Glutamatergic neuron (in vitro differentiated cells): ENCODE measurements around the gene DMBX1. TPM values are rescaled to one million over a fixed set of nuclear protein-coding genes. Genes with fewer than 3 reads are reported as not detected.

Experiments used
- DNase-seq: peaks from one replicate; pipeline ENCODE4 v3.0.0; 2022
- H3K27ac Mint-ChIP-seq: one replicate; pipeline ENCODE4 v1.8.0; 2020; ENCODE audit warnings: mild to moderate bottlenecking, mixed read lengths, inconsistent platforms; ENCODE audit not compliant: unreplicated experiment
- H3K27me3 Mint-ChIP-seq: one replicate; pipeline ENCODE4 v1.8.0; 2020; ENCODE audit warnings: mild to moderate bottlenecking, moderate library complexity, mixed read lengths, inconsistent platforms; ENCODE audit not compliant: unreplicated experiment
- H3K36me3 Mint-ChIP-seq: one replicate; pipeline ENCODE4 v1.8.0; 2020; ENCODE audit warnings: mild to moderate bottlenecking, mixed read lengths, inconsistent platforms; ENCODE audit not compliant: unreplicated experiment
- H3K4me1 Mint-ChIP-seq: one replicate; pipeline ENCODE4 v1.8.0; 2020; ENCODE audit warnings: mild to moderate bottlenecking, low read depth, mixed read lengths, inconsistent platforms; ENCODE audit not compliant: unreplicated experiment
- H3K4me3 Mint-ChIP-seq: one replicate; pipeline ENCODE4 v1.8.0; 2020; ENCODE audit warnings: mild to moderate bottlenecking, mixed read lengths, inconsistent platforms; ENCODE audit not compliant: unreplicated experiment
- H3K9me3 Mint-ChIP-seq: one replicate; pipeline ENCODE4 v1.8.0; 2020; ENCODE audit warnings: mild to moderate bottlenecking, moderate library complexity, mixed read lengths, inconsistent platforms; ENCODE audit not compliant: unreplicated experiment
- total RNA-seq: library from RNA; stranded (reverse); fragmentation: NEBNext Ultra II Directional; extraction: Animal tissue kit (Norgen Biotek cat#: 25700); gene quantifications from one replicate; pipeline ENCODE4 v1.2.1, GENCODE V29; 2021; ENCODE audit not compliant: unreplicated experiment
- TF ChIP-seq, protein P1 (sequence below): fragments of 200-600 bp; sonication (generic); IDR thresholded peaks from one replicate; pipeline ENCODE4 v1.5.0; 2021; ENCODE audit not compliant: partially characterized antibody, unreplicated experiment

The DMBX1 gene
- total RNA-seq, 1 donor from 2014 or later = not detected

DNA sequence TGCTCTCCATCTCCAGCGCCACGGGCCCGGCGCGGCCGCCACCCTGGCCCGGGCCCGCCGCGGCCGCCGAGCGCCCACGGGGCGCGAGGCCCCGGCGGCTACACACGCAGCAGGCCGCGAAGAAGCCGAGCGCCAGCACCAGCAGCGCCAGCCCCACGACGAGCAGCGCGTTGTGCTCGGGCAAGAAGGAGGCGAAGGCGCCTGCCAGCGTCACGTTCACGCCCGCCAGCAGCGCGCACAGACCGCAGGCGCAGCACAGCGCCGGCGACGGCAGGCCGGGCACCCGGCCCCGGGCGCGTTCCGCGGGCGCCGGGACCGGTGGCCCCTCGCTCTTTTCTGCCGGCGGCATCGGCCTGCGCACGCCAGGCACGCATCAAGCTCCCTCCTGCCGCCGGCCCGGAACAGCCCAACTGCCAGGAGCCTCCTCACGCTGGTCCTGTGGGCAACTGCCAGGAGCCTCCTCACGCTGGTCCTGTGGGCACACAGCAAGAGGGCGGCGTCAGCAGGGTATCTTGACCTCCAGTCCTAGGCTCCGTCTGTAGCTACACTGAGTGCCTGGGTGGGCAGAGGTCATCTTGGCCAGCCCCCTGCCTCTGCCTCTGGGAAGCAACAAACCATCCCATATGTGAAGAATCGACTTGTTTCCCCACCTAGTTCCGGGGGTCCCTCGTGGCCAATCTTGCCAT, 43.7 kb downstream of the DMBX1 start:
- peaks cover 2% of the 10 kb centered on the region for H3K4me1 Mint-ChIP-seq

DNA sequence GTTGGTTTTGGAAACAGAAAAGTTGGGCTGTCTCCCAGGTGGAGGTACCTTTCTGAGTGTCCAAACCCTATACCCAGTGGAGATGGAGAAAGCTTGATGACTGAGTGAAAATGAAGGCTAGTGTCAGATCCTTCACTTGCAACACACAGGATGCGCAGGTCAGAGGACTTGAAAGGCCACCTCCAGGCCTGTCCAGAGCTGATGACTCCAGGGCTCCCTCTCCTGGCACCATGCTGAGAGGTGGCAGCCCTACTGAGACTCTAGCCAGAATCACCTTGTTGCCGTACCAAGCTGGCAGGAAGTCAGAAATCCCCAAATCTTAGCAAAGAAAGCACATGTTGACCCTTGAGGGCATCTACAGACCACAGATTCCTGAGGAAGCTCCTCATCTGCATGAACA, 45.4 kb downstream of the DMBX1 start:
- Mint-ChIP-seq H3K27ac (no peak overlapping the region), H3K4me1 (peaks cover 2% of the 10 kb centered on the region), H3K9me3 (peaks cover 5% of the 10 kb centered on the region), H3K4me3 (no peak overlapping the region), H3K27me3 (peaks cover 22% of the 10 kb centered on the region), H3K36me3 (peaks cover 10% of the 10 kb centered on the region)
- TF ChIP-seq, protein P1, sequence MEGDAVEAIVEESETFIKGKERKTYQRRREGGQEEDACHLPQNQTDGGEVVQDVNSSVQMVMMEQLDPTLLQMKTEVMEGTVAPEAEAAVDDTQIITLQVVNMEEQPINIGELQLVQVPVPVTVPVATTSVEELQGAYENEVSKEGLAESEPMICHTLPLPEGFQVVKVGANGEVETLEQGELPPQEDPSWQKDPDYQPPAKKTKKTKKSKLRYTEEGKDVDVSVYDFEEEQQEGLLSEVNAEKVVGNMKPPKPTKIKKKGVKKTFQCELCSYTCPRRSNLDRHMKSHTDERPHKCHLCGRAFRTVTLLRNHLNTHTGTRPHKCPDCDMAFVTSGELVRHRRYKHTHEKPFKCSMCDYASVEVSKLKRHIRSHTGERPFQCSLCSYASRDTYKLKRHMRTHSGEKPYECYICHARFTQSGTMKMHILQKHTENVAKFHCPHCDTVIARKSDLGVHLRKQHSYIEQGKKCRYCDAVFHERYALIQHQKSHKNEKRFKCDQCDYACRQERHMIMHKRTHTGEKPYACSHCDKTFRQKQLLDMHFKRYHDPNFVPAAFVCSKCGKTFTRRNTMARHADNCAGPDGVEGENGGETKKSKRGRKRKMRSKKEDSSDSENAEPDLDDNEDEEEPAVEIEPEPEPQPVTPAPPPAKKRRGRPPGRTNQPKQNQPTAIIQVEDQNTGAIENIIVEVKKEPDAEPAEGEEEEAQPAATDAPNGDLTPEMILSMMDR = no peak
- peak; percentile 49 for DNase-seq

More for the DNA sequence above, 43.7 kb downstream of the DMBX1 start:
- peak overlapping the region; percentile 90 for H3K4me3 Mint-ChIP-seq
- peaks cover 22% of the 10 kb centered on the region for H3K27me3 Mint-ChIP-seq
- TF ChIP-seq, protein P1 = no peak
- H3K9me3 Mint-ChIP-seq = peaks cover 5% of the 10 kb centered on the region
- no peak overlapping the region for H3K27ac Mint-ChIP-seq
- peak; percentile 52 for DNase-seq
- H3K36me3 Mint-ChIP-seq = peaks cover 10% of the 10 kb centered on the region

- Mint-ChIP-seq H3K36me3 (peaks cover 14% of the 10 kb centered on the region), H3K4me1 (no peaks in the 10 kb centered on the region), H3K9me3 (peaks cover 5% of the 10 kb centered on the region), H3K27ac (no peak overlapping the region), H3K4me3 (no peak overlapping the region), H3K27me3 (peaks cover 19% of the 10 kb centered on the region)
- TF ChIP-seq, protein P1 = no peak
- DNase-seq = no peak
Observed at GRCh38 chr1:46536527-46536926, 46.9 kb downstream of the DMBX1 start.

DNA sequence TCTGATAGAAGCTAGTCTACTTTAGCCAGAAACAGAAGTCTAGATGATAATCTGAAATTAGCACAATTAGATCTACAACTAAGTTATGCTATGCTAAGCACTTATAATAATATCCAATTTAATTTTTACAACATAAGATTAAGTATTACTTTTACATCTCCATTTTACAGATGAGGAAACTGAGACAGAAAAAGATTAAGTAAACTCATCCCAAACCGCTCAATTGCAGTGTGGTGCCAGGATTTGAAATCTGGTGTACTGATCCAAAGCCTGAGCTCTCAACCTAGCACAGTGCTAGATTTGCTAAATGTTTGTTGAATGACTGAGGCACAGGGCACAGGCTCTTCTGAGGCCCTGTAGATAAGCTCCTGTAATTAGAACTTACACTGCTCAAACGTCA, 48.0 kb downstream of the DMBX1 start:
- Mint-ChIP-seq H3K4me3 (no peak overlapping the region), H3K4me1 (peaks cover 1% of the 10 kb centered on the region), H3K36me3 (peaks cover 14% of the 10 kb centered on the region), H3K27me3 (peaks cover 19% of the 10 kb centered on the region), H3K9me3 (peaks cover 7% of the 10 kb centered on the region), H3K27ac (no peak overlapping the region)
- TF ChIP-seq, protein P1 = no peak
- no peak for DNase-seq

- Mint-ChIP-seq H3K9me3 (peaks cover 7% of the 10 kb centered on the region), H3K27me3 (peaks cover 20% of the 10 kb centered on the region), H3K4me3 (no peak overlapping the region), H3K36me3 (peaks cover 14% of the 10 kb centered on the region), H3K27ac (no peak overlapping the region), H3K4me1 (peaks cover 1% of the 10 kb centered on the region)
- TF ChIP-seq, protein P1 = no peak
- no peak for DNase-seq
Observed at GRCh38 chr1:46538147-46538546, 48.5 kb downstream of the DMBX1 start.

Other genes starting within 250 kb of the DMBX1 start
- 4.6 TPM for gene RAD54L, start 242.1 kb upstream of the DMBX1 start, total RNA-seq
- gene LRRC41, start 186.2 kb upstream of the DMBX1 start, total RNA-seq = 77.9 TPM
- 271 TPM for gene UQCRH, start 186.1 kb upstream of the DMBX1 start, total RNA-seq
- gene NSUN4, start 149.0 kb upstream of the DMBX1 start, total RNA-seq = 20.2 TPM
- 1.7 TPM for gene FAAH, start 95.5 kb upstream of the DMBX1 start, total RNA-seq
- gene KNCN, start 61.8 kb downstream of the DMBX1 start, total RNA-seq = not detected
- gene MKNK1, start 114.4 kb downstream of the DMBX1 start, total RNA-seq = 58.4 TPM
- gene MOB3C, start 127.0 kb downstream of the DMBX1 start, total RNA-seq = 1.6 TPM
- gene ATPAF1, start 178.5 kb downstream of the DMBX1 start, total RNA-seq = 37.8 TPM
- gene TEX38, start 182.0 kb downstream of the DMBX1 start, total RNA-seq = not detected
- gene EFCAB14, start 229.3 kb downstream of the DMBX1 start, total RNA-seq = 18.8 TPM